ENCODE results near the gene SLCO2B1. TPM values are rescaled to one million over a fixed set of nuclear protein-coding genes. Genes with fewer than 3 reads are reported as not detected.

SLCO2B1 gene
- total RNA-seq (100 to 1,000 TPM in 7 of 9 donors, 10 to 100 TPM in 1, 1 to 10 TPM in 1; 5.8 to 234 (median 156) TPM), polyA plus RNA-seq (10 to 100 TPM; 13.0 to 24.3 (median 18.5) TPM)
- long read RNA-seq, donor 1, full-length matches to known transcripts: 5 of 5 reads
- long read RNA-seq, donor 1, partial matches to known transcripts: 0 of 5 reads
- long read RNA-seq, donor 1, other reads (novel, unspliced or antisense): 0 of 5 reads
- long read RNA-seq, donor 2, full-length matches to known transcripts: 6 of 6 reads
- long read RNA-seq, donor 2, partial matches to known transcripts: 0 of 6 reads
- long read RNA-seq, donor 2, other reads (novel, unspliced or antisense): 0 of 6 reads
- long read RNA-seq, donor 3, partial matches to known transcripts: 0 of 2 reads
- long read RNA-seq, donor 3, other reads (novel, unspliced or antisense): 0 of 2 reads
- long read RNA-seq, donor 4, full-length matches to known transcripts: 26 of 35 reads
- long read RNA-seq, donor 4, partial matches to known transcripts: 6 of 35 reads
- long read RNA-seq, donor 4, other reads (novel, unspliced or antisense): 3 of 35 reads
- long read RNA-seq, donor 5, full-length matches to known transcripts: 183 of 245 reads
- long read RNA-seq, donor 5, partial matches to known transcripts: 44 of 245 reads
- long read RNA-seq, donor 5, other reads (novel, unspliced or antisense): 18 of 245 reads
- long read RNA-seq, donor 6, full-length matches to known transcripts: 7 of 10 reads
- long read RNA-seq, donor 6, partial matches to known transcripts: 1 of 10 reads
- long read RNA-seq, donor 6, other reads (novel, unspliced or antisense): 2 of 10 reads
- long read RNA-seq, donor 7, partial matches to known transcripts: 0 of 4 reads
- long read RNA-seq, donor 7, other reads (novel, unspliced or antisense): 0 of 4 reads
- long read RNA-seq, donor 8, full-length matches to known transcripts: 6 of 6 reads
- long read RNA-seq, donor 8, partial matches to known transcripts: 0 of 6 reads
- long read RNA-seq, donor 8, other reads (novel, unspliced or antisense): 0 of 6 reads
- long read RNA-seq, donor 9, full-length matches to known transcripts: 9 of 9 reads
- long read RNA-seq, donor 9, partial matches to known transcripts: 0 of 9 reads
- long read RNA-seq, donor 9, other reads (novel, unspliced or antisense): 0 of 9 reads
- long read RNA-seq, donor 10, partial matches to known transcripts: 0 of 2 reads
- long read RNA-seq, donor 10, other reads (novel, unspliced or antisense): 0 of 2 reads

- no peaks in the 10 kb centered on the region for H3K27me3 ChIP-seq
- DNase-seq: peak in 5 of 7 donors; percentile 40 to 66 (median 45)
- H3K4me3 ChIP-seq: peak within 1 kb of the TSS in 2 of 4 donors; percentile 9 to 49
- H3K4me1 ChIP-seq (replicated peaks in 1 of 2): peaks cover 0 to 24% of the 10 kb centered on the region in 2 donors
- H3K9me3 ChIP-seq (replicated peaks in 1 of 3): no peaks in the 10 kb centered on the region
- TF ChIP-seq CTCF (IDR thresholded peaks at IDR 0.05) (no peak), POLR2A (IDR thresholded peaks at IDR 0.05) (peak; percentile 22 to 43)
- no peaks in the 10 kb centered on the region for H3K36me3 ChIP-seq (replicated peaks in 1 of 2)
- 45 to 58% (median 51%) methylated on average over 3 to 4 of the region's 4 CpGs for WGBS, 4 donors
- intact Hi-C loops (cut with DNase I): no loop called here
- peak within 1 kb of the TSS in 3 of 5 donors; percentile 37 to 81 (median 64) for H3K27ac ChIP-seq
Observed at GRCh38 chr11:75150879-75151278, at the start of gene SLCO2B1. Gene SLCO2B1, plus strand, starts transcription at chr11:75151107. Its CDS starts 275 bp downstream, at chr11:75151382.

GRCh38 chr11:75101424-75102128 is 49.3 kb upstream of the SLCO2B1 start:
- Histone ChIP-seq H3K36me3 (replicated peaks in 1 of 2) (no peaks in the 10 kb centered on the region), H3K27me3 (no peaks in the 10 kb centered on the region), H3K4me1 (replicated peaks in 1 of 2) (no peaks in the 10 kb centered on the region), H3K4me3 (no peak overlapping the region), H3K9me3 (replicated peaks in 1 of 3) (no peaks in the 10 kb centered on the region), H3K27ac (no peak overlapping the region)
- TF ChIP-seq POLR2A (IDR thresholded peaks at IDR 0.05): no peak
- TF ChIP-seq CTCF (IDR thresholded peaks at IDR 0.05): no peak
- 76 to 80% (median 78%) methylated on average over 8 of the region's 8 CpGs for WGBS, 4 donors
- intact Hi-C loops (cut with DNase I): no loop called here
- DNase-seq: no peak

- no peaks in the 10 kb centered on the region for H3K36me3 ChIP-seq (replicated peaks in 1 of 2)
- H3K27ac ChIP-seq: no peak overlapping the region
- no peak for DNase-seq
- H3K27me3 ChIP-seq: no peaks in the 10 kb centered on the region
- no peaks in the 10 kb centered on the region for H3K9me3 ChIP-seq (replicated peaks in 1 of 3)
- TF ChIP-seq POLR2A (IDR thresholded peaks at IDR 0.05) (no peak), CTCF (IDR thresholded peaks at IDR 0.05) (no peak)
- intact Hi-C loops (cut with DNase I): no loop called here
- WGBS, 4 donors: 67 to 76% (median 73%) methylated on average over 5 of the region's 5 CpGs
- H3K4me1 ChIP-seq (replicated peaks in 1 of 2): no peaks in the 10 kb centered on the region
- H3K4me3 ChIP-seq: no peak overlapping the region
Observed at GRCh38 chr11:75103380-75104026, 47.4 kb upstream of the SLCO2B1 start.
